CD4-positive, CD25-positive, alpha-beta regulatory T cell (primary cell): ENCODE results near the gene GALNS. TPM values are rescaled to one million over a fixed set of nuclear protein-coding genes. Genes with fewer than 3 reads are reported as not detected.
"Not testable (repeated sequence)": the region's sequence is repeated elsewhere in the genome, so short reads cannot be mapped to it uniquely, and the experiment has no call there.

Experiments
- ATAC-seq, 2 donors: fragments of 150-1000 bp; cut with Tn5 transposase; one replicate each; pipeline ENCODE4 v1.10.0; 2021; ENCODE audit warnings: low read depth in 2 of 2, moderate number of reproducible peaks in 2 of 2, moderate library complexity in 1 of 2
- DNase-seq, 3 donors: peaks; one replicate each; pipeline versions ENCODE4 v3.0.0 to v3.0.0-alpha.2; 2012 to 2022; ENCODE audit warnings: mixed read lengths in 1 of 3
- H3K27ac ChIP-seq: one replicate; pipeline ENCODE4 v1.7.0; 2013; ENCODE audit warnings: mild to moderate bottlenecking, low read length; ENCODE audit not compliant: insufficient read depth, poor library complexity, severe bottlenecking
- H3K27me3 ChIP-seq: one replicate; pipeline ENCODE4 v1.7.0; 2013; ENCODE audit warnings: low read length; ENCODE audit not compliant: control insufficient read depth, insufficient read depth
- H3K36me3 ChIP-seq: one replicate; pipeline ENCODE4 v1.7.0; 2013; ENCODE audit warnings: mild to moderate bottlenecking, low read length, moderate library complexity; ENCODE audit not compliant: control insufficient read depth, insufficient read depth
- H3K4me1 ChIP-seq: 2 replicates; pipeline ENCODE4 v1.7.0; 2013; ENCODE audit warnings: mild to moderate bottlenecking, low read length; ENCODE audit not compliant: insufficient read depth, control insufficient read depth, poor library complexity, severe bottlenecking
- H3K4me3 ChIP-seq: one replicate; pipeline ENCODE4 v1.7.0; 2013; ENCODE audit warnings: low read depth, mild to moderate bottlenecking, low read length, moderate library complexity
- H3K9me3 ChIP-seq, 2 experiments: 1 replicate in 1 of 2; 2 replicates in 1 of 2; pipeline ENCODE4 v1.7.0; 2013; ENCODE audit warnings: low read length in 2 of 2, mild to moderate bottlenecking in 1 of 2, moderate library complexity in 1 of 2; ENCODE audit not compliant: control insufficient read depth in 2 of 2
- H3K27ac Mint-ChIP-seq, 3 donors: one replicate each; pipeline ENCODE4 v1.8.0; 2020 to 2022; ENCODE audit warnings: mild to moderate bottlenecking in 3 of 3, mixed read lengths in 3 of 3, moderate library complexity in 2 of 3
- H3K27me3 Mint-ChIP-seq: one replicate; pipeline ENCODE4 v1.8.0; 2022; ENCODE audit warnings: mild to moderate bottlenecking, mixed read lengths
- H3K36me3 Mint-ChIP-seq: one replicate; pipeline ENCODE4 v1.8.0; 2020; ENCODE audit warnings: mixed read lengths
- H3K4me1 Mint-ChIP-seq, 4 donors: one replicate each; pipeline ENCODE4 v1.8.0; 2020 to 2022; ENCODE audit warnings: mixed read lengths in 4 of 4, mild to moderate bottlenecking in 1 of 4
- H3K4me3 Mint-ChIP-seq, 4 donors: one replicate each; pipeline ENCODE4 v1.8.0; 2020 to 2022; ENCODE audit warnings: mild to moderate bottlenecking in 4 of 4, mixed read lengths in 4 of 4, moderate library complexity in 3 of 4
- H3K9me3 Mint-ChIP-seq, 7 donors: one replicate each; pipeline ENCODE4 v1.8.0; 2020 to 2022; ENCODE audit warnings: mixed read lengths in 7 of 7, mild to moderate bottlenecking in 3 of 7, moderate library complexity in 2 of 7
- polyA plus RNA-seq, 4 donors: library from polyadenylated mRNA; unstranded; fragments of 300-500 nt; fragmentation: Illumina TruSeq; gene quantifications; one replicate each; pipeline ENCODE4 v1.2.3, GENCODE V29; 2021
- total RNA-seq: library from RNA; stranded (reverse); gene quantifications from one replicate; pipeline ENCODE4 v1.2.3, GENCODE V29; 2022

The GALNS gene
- total and polyA plus RNA-seq, 5 donors from 2014 or later: 8.1 to 63.1 (median 12.5) TPM

- H3K4me1 Mint-ChIP-seq: no peaks in the 10 kb centered on the region
- H3K27me3 Mint-ChIP-seq: no peaks in the 10 kb centered on the region
- no peak overlapping the region for H3K4me3 Mint-ChIP-seq
- no peak for DNase-seq
- Histone ChIP-seq H3K9me3 (no peaks in the 10 kb centered on the region), H3K4me3 (no peak overlapping the region), H3K4me1 (no peaks in the 10 kb centered on the region), H3K36me3 (no peaks in the 10 kb centered on the region), H3K27ac (no peak overlapping the region), H3K27me3 (no peaks in the 10 kb centered on the region)
- H3K27ac Mint-ChIP-seq: no peak overlapping the region
- no peaks in the 10 kb centered on the region for H3K36me3 Mint-ChIP-seq
- ATAC-seq: no peak
- no peaks in the 10 kb centered on the region for H3K9me3 Mint-ChIP-seq
Observed at GRCh38 chr16:88893127-88893968, 36.6 kb upstream of the GALNS start.

GRCh38 chr16:88892065-88892464 lies 35.3 kb upstream of the GALNS start:
- Histone ChIP-seq H3K4me3 (no peak overlapping the region), H3K27ac (no peak overlapping the region), H3K9me3 (no peaks in the 10 kb centered on the region), H3K27me3 (no peaks in the 10 kb centered on the region), H3K4me1 (no peaks in the 10 kb centered on the region), H3K36me3 (no peaks in the 10 kb centered on the region)
- Mint-ChIP-seq H3K4me3 (no peak overlapping the region), H3K27ac (no peak overlapping the region), H3K27me3 (no peaks in the 10 kb centered on the region), H3K9me3 (no peaks in the 10 kb centered on the region), H3K36me3 (no peaks in the 10 kb centered on the region), H3K4me1 (no peaks in the 10 kb centered on the region)
- ATAC-seq (no peak), DNase-seq (no peak)

GRCh38 chr16:88891083-88891482 lies 34.3 kb upstream of the GALNS start:
- Mint-ChIP-seq H3K36me3 (no peaks in the 10 kb centered on the region), H3K4me3 (no peak overlapping the region), H3K27ac (no peak overlapping the region), H3K4me1 (no peaks in the 10 kb centered on the region), H3K9me3 (no peaks in the 10 kb centered on the region), H3K27me3 (no peaks in the 10 kb centered on the region)
- ATAC-seq: no peak
- no peak overlapping the region for H3K4me3 ChIP-seq
- no peak overlapping the region for H3K27ac ChIP-seq
- no peaks in the 10 kb centered on the region for H3K27me3 ChIP-seq
- no peak for DNase-seq
- no peaks in the 10 kb centered on the region for H3K9me3 ChIP-seq
- H3K4me1 ChIP-seq: no peaks in the 10 kb centered on the region
- H3K36me3 ChIP-seq: no peaks in the 10 kb centered on the region

- H3K4me3 ChIP-seq, H3K27me3 Mint-ChIP-seq, H3K4me1 ChIP-seq, DNase-seq, H3K36me3 ChIP-seq, H3K27ac ChIP-seq, H3K36me3 Mint-ChIP-seq, H3K9me3 ChIP-seq, H3K27me3 ChIP-seq, H3K9me3 Mint-ChIP-seq, H3K4me3 Mint-ChIP-seq, ATAC-seq, H3K4me1 Mint-ChIP-seq: not testable (repeated sequence)
- H3K27ac Mint-ChIP-seq: peak overlapping the region in 1 of 3 donors; percentile 76
Observed at GRCh38 chr16:88889702-88890352, 33.1 kb upstream of the GALNS start.

- DNase-seq (no peak), ATAC-seq (no peak)
- H3K36me3 Mint-ChIP-seq: no peaks in the 10 kb centered on the region
- Histone ChIP-seq H3K36me3 (no peaks in the 10 kb centered on the region), H3K27me3 (no peaks in the 10 kb centered on the region), H3K27ac (no peak overlapping the region), H3K9me3 (no peaks in the 10 kb centered on the region), H3K4me1 (no peaks in the 10 kb centered on the region), H3K4me3 (no peak overlapping the region)
- H3K4me1 Mint-ChIP-seq: no peaks in the 10 kb centered on the region
- no peaks in the 10 kb centered on the region for H3K27me3 Mint-ChIP-seq
- no peak overlapping the region for H3K4me3 Mint-ChIP-seq
- no peak overlapping the region for H3K27ac Mint-ChIP-seq
- H3K9me3 Mint-ChIP-seq: no peaks in the 10 kb centered on the region
Observed at GRCh38 chr16:88888461-88889387, 32.0 kb upstream of the GALNS start.

- ATAC-seq (no peak), DNase-seq (no peak)
- H3K36me3 Mint-ChIP-seq: no peaks in the 10 kb centered on the region
- Histone ChIP-seq H3K4me3 (no peak overlapping the region), H3K27me3 (no peaks in the 10 kb centered on the region), H3K4me1 (no peaks in the 10 kb centered on the region), H3K36me3 (no peaks in the 10 kb centered on the region), H3K9me3 (no peaks in the 10 kb centered on the region), H3K27ac (no peak overlapping the region)
- H3K27ac Mint-ChIP-seq: peak overlapping the region in 1 of 3 donors; percentile 69
- no peaks in the 10 kb centered on the region for H3K9me3 Mint-ChIP-seq
- no peak overlapping the region for H3K4me3 Mint-ChIP-seq
- H3K27me3 Mint-ChIP-seq: no peaks in the 10 kb centered on the region
- H3K4me1 Mint-ChIP-seq: peaks cover 0 to 1% (median 0%) of the 10 kb centered on the region in 4 donors
Observed at GRCh38 chr16:88888057-88888456, 31.3 kb upstream of the GALNS start.

GRCh38 chr16:88886845-88887521 lies 30.2 kb upstream of the GALNS start:
- H3K27me3 Mint-ChIP-seq: no peaks in the 10 kb centered on the region
- DNase-seq: no peak
- Histone ChIP-seq H3K27me3 (no peaks in the 10 kb centered on the region), H3K9me3 (no peaks in the 10 kb centered on the region), H3K27ac (no peak overlapping the region), H3K4me1 (no peaks in the 10 kb centered on the region), H3K4me3 (no peak overlapping the region), H3K36me3 (no peaks in the 10 kb centered on the region)
- no peak overlapping the region for H3K4me3 Mint-ChIP-seq
- no peak overlapping the region for H3K27ac Mint-ChIP-seq
- no peak for ATAC-seq
- H3K9me3 Mint-ChIP-seq: no peaks in the 10 kb centered on the region
- peaks cover 0 to 3% (median under 1%) of the 10 kb centered on the region in 4 donors for H3K4me1 Mint-ChIP-seq
- no peaks in the 10 kb centered on the region for H3K36me3 Mint-ChIP-seq
